Stimulated activated naive CD8-positive, alpha-beta T cell treated with anti-CD3 and anti-CD28 coated beads, Interleukin-15, Interleukin-2, amounts not matched to agents 100 U/mL and 50 U/mL, for 24 hours (primary cell): ENCODE measurements around the gene GOPC.

Experiments
- ATAC-seq: fragments of 150-1000 bp; cut with Tn5 transposase; one replicate; pipeline ENCODE4 v1.10.0; 2021
- DNase-seq: peaks from one replicate; pipeline ENCODE4 v3.0.0; 2021

GOPC gene

GRCh38 chr6:117514655-117515054 is 87.7 kb downstream of the GOPC start:
- no peak for ATAC-seq
- DNase-seq: no peak

- DNase-seq (no peak), ATAC-seq (no peak)
These were observed 88.4 kb downstream of the GOPC start for GRCh38 chr6:117513778-117514365.

DNA sequence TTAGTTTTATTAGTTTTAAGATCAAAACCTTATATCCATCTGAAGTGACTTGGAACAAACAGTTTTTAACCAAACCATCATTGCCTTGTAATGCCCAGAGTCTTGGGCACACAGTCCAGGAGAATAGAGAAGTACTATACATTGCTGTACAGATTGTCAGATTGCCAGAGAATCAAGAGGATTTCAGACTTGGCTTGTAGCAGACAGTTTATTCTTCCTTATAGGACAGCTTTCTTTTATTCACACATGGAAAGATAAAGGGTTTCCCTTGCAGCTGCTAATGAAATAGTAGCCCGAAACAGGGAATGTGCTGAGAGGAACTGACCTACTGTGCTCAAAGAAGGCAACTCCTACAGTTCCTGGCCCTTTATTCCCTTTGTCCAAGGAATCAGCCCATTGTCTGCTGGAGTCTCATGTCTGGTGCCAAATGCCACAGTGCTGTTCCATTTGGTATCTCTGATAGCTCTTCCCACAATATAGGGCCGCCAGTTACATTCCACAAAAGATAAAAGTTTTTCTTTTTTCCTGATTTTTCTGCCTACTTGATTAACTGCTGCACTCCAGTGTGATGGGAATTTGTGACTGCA is 89.2 kb downstream of the GOPC start:
- DNase-seq (no peak), ATAC-seq (no peak)

DNA sequence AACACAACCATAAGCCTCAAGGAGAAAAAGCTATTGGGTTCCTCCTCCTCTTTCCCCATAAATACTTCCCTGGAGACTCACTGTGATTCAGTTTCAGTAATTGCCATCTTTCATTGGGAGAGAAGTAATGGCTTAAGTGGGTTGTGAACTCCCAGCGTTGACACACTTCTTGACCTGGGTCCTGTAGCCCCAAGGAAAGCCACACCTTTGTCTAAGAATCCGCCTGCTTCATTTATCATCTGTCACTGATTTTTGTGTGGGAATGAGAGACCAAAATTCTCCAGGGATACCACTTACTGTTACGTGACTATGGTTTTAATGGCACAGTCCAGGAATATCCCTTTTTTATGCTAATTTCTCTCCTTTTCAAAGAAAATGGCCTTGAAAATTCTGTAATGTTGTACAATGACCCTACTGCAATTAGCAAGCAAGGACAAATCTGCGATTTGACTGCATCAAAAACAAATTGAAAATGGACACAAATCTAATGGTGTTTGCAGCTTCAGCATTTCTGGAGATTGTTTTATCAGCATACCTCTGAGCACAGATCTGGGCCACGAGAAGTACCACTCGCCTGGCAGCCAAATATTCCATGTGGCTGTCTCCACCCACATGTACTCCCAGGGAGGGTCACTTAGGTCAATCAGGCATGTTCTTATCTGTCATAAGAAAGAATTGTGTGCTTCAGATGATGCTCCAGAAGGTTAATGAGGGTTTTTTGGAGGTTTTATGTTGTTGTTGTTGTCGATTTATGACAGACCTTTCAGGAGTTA is 90.1 kb downstream of the GOPC start:
- ATAC-seq: no peak
- DNase-seq: no peak
